ENCODE results near the gene ADD1. TPM values are rescaled to one million over a fixed set of nuclear protein-coding genes. Genes with fewer than 3 reads are reported as not detected.

Gene ADD1
- total RNA-seq, 2 experiments from 2014 or later: 252 to 255 TPM

- H3K36me3 Mint-ChIP-seq (ENCODE audit: low read depth): no peaks in the 10 kb centered on the region
- CTCF ChIA-PET: no interaction called here
- H3K4me3 Mint-ChIP-seq: no peak overlapping the region
- H3K27ac Mint-ChIP-seq: no peak overlapping the region
- H3K9me3 Mint-ChIP-seq (ENCODE audit: insufficient read depth): no peaks in the 10 kb centered on the region
- no peak for DNase-seq
- H3K27me3 Mint-ChIP-seq (ENCODE audit: low read depth): peaks cover 11% of the 10 kb centered on the region
- peaks cover 2% of the 10 kb centered on the region for H3K4me1 Mint-ChIP-seq (ENCODE audit: low read depth)
- no peak for ATAC-seq
- POLR2A ChIA-PET: interaction anchor here (0.5 kb wide), 1 partner anchor 16 kb away, joined by 3 read pairs; no protein-coding TSS in a partner anchor
These were observed 127.6 kb downstream of the ADD1 start for GRCh38 chr4:2971275-2971674.

GRCh38 chr4:2977211-2978088 lies 133.8 kb downstream of the ADD1 start:
- ChIA-PET CTCF (interaction anchor here (0.7 to 5.2 kb wide), 20 partner anchors 9 to 320 kb away, joined by 3 to 41 read pairs (median 5); partner anchors contain the start of genes GRK4 and NOP14), POLR2A (no interaction called here)
- ATAC-seq (no peak), DNase-seq (no peak)
- Mint-ChIP-seq H3K36me3 (ENCODE audit: low read depth) (no peaks in the 10 kb centered on the region), H3K9me3 (ENCODE audit: insufficient read depth) (no peaks in the 10 kb centered on the region), H3K4me1 (ENCODE audit: low read depth) (peaks cover 2% of the 10 kb centered on the region), H3K27me3 (ENCODE audit: low read depth) (peaks cover 15% of the 10 kb centered on the region), H3K4me3 (no peak overlapping the region), H3K27ac (no peak overlapping the region)

Other genes starting within 250 kb of the ADD1 start
- 10 to 100 TPM; 42.3 to 44.3 TPM for gene TNIP2, start 87.5 kb upstream of the ADD1 start, total RNA-seq
- 10 to 100 TPM; 88.2 to 93.0 TPM for gene SH3BP2, start 50.8 kb upstream of the ADD1 start, total RNA-seq
- 10 to 100 TPM; 47.6 to 52.3 TPM for gene NOP14, start 119.6 kb downstream of the ADD1 start, total RNA-seq
- 1 to 10 TPM; 2.2 to 2.6 TPM for gene GRK4, start 119.7 kb downstream of the ADD1 start, total RNA-seq
- not detected for gene HTT-AS, start 230.7 kb downstream of the ADD1 start, total RNA-seq
- 10 to 100 TPM; 51.2 to 58.0 TPM for gene HTT, start 230.8 kb downstream of the ADD1 start, total RNA-seq